HG03060 (cell line): Measurements from ENCODE around the gene PSME1.
"Not testable (repeated sequence)": the region's sequence is repeated elsewhere in the genome, so short reads cannot be mapped to it uniquely, and the experiment has no call there.

ENCODE experiments used
- ATAC-seq: cut with Tn5 transposase; IDR thresholded peaks from one replicate; pipeline ENCODE4 v1.9.1; 2021; ENCODE audit warnings: low read depth, moderate number of reproducible peaks; ENCODE audit not compliant: unreplicated experiment

PSME1 gene

GRCh38 chr14:24102357-24103048 is 33.5 kb upstream of the PSME1 start:
- no peak for ATAC-seq

GRCh38 chr14:24103451-24103850 is 32.5 kb upstream of the PSME1 start:
- no peak for ATAC-seq

- not testable (repeated sequence) for ATAC-seq
Measured at GRCh38 chr14:24105609-24106239, 30.3 kb upstream of the PSME1 start.

GRCh38 chr14:24106672-24107271 is 29.2 kb upstream of the PSME1 start:
- no peak for ATAC-seq

- no peak for ATAC-seq
Measured at GRCh38 chr14:24108336-24108874, 27.6 kb upstream of the PSME1 start.

GRCh38 chr14:24110060-24110459 is 25.9 kb upstream of the PSME1 start:
- no peak for ATAC-seq

GRCh38 chr14:24110523-24110922 is 25.5 kb upstream of the PSME1 start:
- ATAC-seq, result no peak

- ATAC-seq, result no peak
Measured at GRCh38 chr14:24113379-24113800, 22.6 kb upstream of the PSME1 start.

- ATAC-seq, result peak; percentile 18
Measured at GRCh38 chr14:24113801-24114531, 22.0 kb upstream of the PSME1 start.

- peak; percentile 81 for ATAC-seq
Measured at GRCh38 chr14:24114532-24115421, 21.2 kb upstream of the PSME1 start, which contains the start of the genes DCAF11 and NRL. Gene DCAF11, plus strand, starts transcription at chr14:24114777. Its CDS starts 818 bp downstream, at chr14:24115595. Gene NRL, minus strand, starts transcription at chr14:24114949. Its CDS starts 32,101 bp downstream, at chr14:24082848.

- ATAC-seq, result no peak
Measured at GRCh38 chr14:24115422-24116127, 20.4 kb upstream of the PSME1 start.

GRCh38 chr14:24116128-24116814 is 19.7 kb upstream of the PSME1 start:
- ATAC-seq, result no peak

GRCh38 chr14:24117179-24117578 is 18.8 kb upstream of the PSME1 start:
- ATAC-seq, result no peak

- no peak for ATAC-seq
Measured at GRCh38 chr14:24119691-24120090, 16.3 kb upstream of the PSME1 start.

- ATAC-seq, result no peak
Measured at GRCh38 chr14:24121210-24121609, 14.8 kb upstream of the PSME1 start.

GRCh38 chr14:24122416-24122815 is 13.6 kb upstream of the PSME1 start:
- no peak for ATAC-seq

- ATAC-seq, result no peak
Measured at GRCh38 chr14:24122898-24123297, 13.1 kb upstream of the PSME1 start.
